GM18519 (cell line): ENCODE results near the gene PPP2R5B.

ENCODE experiments used
- ATAC-seq: cut with Tn5 transposase; IDR thresholded peaks from one replicate; pipeline ENCODE4 v1.9.1; 2021; ENCODE audit warnings: mild to moderate bottlenecking, moderate library complexity; ENCODE audit not compliant: unreplicated experiment, low FRiP score

Gene PPP2R5B

DNA sequence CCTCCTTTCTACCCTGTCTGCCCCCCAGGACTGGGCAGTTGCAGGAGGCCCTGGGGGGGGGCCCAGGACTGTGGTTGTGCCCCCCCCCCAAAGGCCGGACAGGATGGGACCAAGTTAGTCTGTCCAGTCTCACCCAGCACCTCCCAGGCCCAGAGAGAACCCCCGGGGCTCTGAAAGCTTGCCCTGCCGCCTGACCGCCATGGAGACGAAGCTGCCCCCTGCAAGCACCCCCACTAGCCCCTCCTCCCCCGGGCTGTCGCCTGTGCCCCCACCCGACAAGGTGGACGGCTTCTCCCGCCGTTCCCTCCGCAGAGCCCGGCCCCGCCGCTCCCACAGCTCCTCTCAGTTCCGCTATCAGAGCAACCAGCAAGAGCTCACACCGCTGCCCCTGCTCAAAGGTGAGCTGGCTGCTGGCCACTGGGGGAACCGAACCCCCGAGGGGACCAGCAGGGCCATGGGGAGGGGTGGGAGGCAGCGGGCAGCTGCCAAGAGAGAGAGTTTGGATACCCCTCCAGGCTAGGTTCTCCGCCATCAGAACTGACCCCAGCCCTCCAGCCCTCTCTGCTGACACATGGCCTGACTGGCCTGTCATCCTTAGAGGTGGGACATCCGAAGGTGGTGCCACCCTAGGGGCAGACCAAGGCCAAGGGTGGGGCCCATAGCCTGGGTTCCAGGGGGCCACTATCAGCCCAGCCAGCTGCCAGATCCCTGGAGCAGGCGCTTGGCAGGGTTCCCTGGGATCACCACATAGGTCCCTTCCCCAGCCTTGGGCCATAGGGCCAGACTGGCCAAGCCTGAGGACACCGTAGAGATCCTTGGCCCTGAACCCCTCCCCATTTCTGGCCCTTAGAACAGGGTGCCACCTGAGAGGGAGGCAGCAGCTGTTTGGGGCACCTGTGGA is 1.3 kb downstream of the PPP2R5B start:
- no peak for ATAC-seq

DNA sequence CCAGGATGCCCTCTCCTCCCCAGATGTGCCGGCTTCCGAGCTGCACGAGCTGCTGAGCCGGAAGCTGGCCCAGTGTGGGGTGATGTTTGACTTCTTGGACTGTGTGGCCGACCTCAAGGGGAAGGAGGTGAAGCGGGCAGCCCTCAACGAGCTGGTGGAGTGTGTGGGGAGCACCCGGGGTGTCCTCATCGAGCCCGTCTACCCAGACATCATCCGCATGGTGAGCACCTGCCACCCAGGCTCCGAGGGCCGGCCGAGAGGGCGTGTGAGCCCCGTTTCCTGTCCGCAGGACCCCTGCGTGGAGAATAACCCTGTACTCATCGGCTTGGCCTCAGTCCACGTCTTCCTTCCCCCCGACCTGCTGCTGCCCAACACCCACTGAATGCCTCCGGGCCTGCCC is 2.2 kb downstream of the PPP2R5B start:
- ATAC-seq = no peak

DNA sequence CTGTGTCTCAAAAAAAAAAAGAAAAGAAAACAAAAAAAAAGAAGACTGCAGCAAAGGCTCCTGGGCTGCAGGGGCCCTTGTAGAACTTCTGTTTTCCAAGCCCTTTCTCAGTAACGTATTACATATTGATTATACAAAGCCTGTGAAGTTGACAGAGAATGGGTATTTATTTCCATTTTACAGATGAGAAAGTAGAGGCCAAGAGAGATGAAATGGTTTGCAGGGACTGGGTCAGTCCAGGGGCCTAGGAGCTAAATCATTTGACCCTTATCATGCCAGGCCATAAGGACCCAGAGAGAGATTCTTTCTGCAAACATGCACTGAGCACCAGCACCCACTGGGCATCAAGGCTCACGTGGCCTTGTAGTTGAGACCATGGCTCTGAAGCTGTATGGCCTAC is 4.5 kb downstream of the PPP2R5B start:
- ATAC-seq = no peak

DNA sequence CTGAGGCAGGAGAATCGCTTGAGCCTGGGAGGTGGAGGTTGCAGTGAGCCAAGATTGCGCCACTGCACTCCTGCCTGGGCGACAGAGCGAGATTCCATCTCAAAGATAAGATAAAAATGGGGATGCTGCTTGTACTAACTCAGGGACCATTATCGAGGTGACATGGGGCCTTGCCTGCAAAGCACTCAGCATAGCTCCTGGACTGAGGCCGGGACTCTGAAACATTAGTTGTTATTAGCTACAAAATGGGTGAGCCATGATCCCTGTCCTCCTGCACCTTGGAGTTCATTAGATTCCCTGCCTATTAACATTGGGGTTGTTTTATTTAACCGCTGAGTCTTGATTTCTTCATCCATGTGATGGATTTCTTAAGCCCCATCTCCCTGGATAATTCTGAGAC is 5.1 kb downstream of the PPP2R5B start:
- ATAC-seq = no peak

DNA sequence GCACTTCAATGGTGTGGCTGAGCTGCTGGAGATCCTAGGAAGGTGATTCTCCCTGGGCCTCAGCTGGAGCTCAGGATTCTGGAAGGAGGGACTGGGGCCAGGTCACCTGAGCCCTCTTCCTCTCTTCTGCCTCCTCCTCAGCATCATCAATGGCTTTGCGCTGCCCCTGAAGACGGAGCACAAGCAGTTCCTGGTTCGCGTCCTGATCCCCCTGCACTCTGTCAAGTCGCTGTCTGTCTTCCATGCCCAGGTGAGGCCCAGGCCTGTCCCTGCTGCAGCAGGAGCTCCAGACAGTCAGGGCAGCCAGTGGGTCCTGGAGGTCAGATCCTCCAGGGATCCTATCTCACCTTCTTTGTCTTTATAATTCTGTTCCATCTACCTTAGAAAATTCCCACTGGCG is 5.9 kb downstream of the PPP2R5B start:
- no peak for ATAC-seq

DNA sequence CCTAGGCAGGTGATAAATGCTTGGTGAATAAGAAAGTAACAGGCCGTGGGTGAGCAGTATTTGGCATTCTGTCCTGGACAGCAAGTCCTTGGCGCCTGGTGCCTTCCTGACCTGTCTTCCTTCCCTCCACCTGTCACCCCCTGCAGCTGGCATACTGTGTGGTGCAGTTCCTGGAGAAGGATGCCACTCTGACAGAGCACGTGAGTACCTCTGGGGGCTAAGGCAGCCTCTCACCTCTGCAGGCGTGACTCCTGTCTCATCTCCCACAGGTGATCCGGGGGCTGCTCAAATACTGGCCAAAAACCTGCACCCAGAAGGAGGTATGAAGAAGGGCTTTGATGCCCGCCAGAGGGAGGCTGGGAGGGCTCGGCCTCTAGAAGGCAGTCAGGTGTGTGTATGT is 6.8 kb downstream of the PPP2R5B start:
- ATAC-seq = no peak

DNA sequence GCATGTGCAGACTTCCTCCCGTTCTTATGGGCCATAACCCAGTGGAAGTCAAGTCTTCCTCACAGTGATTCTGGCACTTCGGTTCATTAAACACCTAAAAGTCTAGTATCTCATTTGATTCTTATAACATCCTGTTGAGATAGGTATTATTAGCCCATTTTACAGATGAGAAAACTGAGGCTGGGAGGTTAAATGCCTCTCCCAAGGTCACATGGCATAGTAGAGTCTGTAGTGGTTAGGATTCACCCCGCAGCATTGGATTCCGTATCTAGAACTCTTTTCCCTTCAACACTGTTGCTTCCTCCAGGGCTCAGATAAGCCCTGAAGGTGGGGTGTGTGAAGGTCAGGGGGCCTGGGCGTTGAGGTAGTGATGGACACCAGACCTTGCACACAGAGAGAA is 7.8 kb downstream of the PPP2R5B start:
- no peak for ATAC-seq

DNA sequence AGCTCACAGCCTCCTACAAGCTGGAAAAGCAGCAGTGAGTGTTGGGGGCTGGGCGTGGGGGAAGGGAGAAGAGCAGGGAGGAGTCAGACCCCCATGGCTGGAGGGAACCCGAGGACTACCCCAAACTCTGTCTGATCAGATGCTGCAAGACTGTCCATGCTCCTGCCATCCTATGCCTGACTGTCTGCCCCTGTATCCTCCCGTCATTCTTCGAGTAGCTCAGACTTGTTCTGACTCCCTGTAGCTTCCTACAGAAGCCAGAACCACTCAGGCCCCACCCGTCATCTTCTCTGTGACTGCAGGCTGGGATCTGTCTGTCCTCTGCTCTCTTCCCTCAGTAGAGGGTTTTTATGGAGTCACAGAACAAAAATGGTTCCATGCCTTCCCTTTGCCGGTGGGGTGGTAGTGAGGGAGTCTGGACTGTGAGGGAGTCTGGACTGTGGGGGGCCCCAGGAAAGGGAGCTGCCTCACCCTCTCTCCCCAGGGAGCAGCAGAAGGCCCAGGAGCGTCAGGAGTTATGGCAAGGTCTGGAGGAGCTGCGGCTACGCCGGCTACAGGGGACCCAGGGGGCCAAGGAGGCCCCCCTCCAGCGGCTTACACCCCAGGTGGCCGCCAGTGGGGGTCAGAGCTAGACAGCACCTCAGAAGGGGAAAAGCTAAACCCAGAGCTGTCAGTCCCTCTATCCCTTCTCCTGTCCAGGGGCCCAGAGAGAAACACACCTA is 8.9 kb downstream of the PPP2R5B start:
- ATAC-seq = no peak

DNA sequence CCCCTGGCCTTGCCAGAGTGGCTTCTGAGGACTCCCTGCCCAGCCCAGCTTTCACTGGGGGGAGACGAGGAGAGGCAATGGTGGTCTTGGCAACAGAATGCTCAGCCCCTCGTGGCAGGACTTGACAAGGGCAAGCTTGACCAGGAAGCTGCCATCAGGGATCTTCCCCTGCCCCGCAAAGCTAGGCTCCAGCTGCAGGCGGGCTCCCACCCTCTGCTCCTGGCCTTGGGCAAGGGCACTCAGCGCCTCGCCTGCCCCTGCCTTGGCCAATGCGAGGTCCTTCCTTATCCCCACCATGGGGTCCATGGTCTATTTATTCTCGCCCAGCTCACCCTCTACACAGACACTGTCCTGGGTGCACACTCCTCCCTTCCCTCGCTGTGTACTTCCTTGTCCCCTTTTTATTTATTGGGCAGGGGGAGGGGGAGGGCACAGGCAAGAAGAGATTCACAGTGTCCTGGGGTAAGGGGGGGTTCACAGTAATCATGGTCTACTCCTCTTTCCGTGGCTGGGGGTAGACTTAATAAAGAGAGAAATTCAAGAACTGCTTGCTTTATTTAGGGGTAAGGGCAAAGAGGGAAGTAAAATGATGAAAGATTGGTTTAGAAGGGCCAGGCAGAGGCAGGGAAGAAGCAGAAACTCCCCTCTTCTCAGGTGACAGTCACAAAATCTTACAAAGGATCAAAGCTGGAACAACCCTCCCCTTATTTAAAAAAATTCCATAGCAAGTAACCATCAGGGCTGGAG is 9.6 kb downstream of the PPP2R5B start:
- ATAC-seq = no peak

DNA sequence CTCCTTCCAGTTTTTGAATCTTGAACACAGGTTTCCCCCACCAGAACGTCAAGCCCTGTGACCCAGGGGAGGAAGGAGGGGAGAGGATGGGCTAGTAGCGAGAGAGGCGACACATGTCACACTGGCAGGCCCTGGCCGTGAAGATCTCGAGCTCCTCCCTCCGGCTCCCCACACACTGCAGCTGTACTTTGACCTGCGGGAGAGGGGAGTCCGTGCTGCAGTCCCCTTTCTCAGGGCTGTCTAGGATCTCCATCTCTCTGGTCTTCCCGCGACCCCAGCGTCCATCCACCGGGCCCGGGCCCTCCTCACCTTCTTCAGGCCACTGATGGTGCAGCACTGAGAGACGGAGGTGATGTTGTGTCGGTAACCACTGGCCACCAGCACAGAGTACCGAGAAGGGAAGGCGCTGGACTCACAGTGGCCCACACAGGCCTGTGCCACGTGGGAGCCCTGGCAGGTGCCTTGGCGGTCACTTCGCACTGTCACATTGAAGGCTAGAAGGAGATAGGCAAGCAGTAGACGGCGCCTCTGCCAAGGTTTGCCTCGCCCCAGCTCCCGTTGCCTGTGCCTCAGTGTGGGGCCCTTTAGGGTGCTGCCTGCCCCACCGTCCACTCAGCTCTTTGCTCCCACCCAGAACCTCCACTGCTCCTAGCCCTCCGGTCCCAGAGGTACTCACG is 10.3 kb downstream of the PPP2R5B start:
- ATAC-seq = no peak

DNA sequence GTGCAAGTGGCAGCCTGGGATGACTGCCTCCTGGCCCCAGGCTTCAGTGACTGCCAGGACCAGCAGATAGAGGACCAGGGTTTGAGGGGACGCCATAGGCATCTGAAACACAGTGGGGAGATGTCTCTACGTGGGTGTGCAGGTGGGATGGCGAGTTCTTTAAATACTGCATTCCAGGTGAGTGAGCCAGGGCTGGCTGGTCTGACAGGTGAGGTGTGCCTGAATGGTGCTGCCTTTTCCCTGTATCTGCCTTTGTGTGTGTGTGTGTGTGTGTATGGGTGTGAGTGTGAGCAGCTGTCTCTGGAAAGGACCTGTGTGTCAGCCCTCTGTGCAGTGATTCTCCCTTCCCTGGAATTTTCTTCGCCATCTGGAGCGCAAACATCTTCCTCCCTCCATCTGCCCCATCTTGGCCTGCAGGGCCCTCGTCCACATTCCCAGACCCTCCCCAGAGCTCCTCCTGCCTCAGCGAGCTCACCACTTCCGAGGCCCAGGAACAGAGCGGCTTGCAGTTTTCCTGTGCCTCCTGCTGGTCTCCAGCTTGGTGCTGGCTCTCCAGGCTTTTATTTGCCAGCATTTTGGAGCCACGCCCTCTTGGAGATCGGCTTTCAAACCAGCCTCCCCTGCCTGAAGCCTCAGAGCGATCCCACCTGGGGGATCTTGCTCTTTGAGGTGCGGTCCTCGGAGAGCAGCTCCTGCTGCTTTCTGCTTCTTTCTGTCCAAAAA is 11.0 kb downstream of the PPP2R5B start, which contains the start of gene GPHA2:
TSS of gene GPHA2 (minus strand) at position 535 of the 723 bp plus-strand sequence. CDS start at position 102, 433 bp downstream.
- no peak for ATAC-seq

DNA sequence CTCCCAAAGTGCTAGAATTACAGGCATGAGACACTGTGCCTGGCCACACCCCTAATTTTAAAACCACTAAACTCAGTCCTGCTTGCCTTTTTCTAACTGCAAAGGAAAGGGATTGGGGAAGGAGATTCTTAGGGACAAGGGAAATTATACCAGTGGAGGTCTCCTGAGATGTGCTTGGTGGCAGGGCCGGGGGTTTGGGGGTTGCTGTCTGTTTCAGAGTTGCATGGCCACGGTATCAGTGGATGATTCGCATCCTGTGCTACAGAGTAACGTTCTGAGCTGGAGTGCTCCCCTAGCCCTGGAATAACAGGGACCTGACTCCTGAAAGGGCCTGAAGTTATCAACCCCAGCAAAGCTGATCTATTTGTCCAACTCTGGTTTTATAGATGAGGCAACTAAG is 12.1 kb downstream of the PPP2R5B start:
- ATAC-seq = no peak

DNA sequence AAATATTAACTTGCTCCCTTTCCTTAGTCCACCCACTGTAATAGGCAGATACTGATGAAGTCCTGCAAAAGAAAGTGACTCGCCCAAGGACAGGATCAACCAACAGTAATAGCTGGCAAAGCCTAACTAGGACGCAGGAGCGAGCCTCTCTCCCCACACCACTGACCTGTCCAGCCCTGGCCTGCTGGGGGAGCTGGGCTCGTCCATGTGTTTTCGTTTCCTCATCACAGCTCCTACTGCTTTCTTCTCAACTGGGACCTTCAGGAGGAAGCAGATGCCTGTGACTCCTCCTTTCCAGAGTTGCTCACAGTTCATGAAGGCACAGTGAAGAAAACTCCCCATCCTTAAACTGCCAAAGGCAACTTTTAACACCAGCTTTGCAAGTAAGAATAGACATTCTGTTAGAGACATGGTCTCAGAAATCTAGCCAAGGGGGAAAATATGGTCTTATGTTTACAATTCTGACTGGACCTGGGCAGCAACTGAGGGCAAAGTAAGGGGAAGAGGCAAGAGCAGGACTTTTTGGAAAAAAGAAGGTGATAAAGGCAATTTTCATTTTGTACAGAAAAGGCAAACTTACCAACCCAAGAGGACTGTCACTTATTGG is 22.8 kb downstream of the PPP2R5B start:
- ATAC-seq = no peak

DNA sequence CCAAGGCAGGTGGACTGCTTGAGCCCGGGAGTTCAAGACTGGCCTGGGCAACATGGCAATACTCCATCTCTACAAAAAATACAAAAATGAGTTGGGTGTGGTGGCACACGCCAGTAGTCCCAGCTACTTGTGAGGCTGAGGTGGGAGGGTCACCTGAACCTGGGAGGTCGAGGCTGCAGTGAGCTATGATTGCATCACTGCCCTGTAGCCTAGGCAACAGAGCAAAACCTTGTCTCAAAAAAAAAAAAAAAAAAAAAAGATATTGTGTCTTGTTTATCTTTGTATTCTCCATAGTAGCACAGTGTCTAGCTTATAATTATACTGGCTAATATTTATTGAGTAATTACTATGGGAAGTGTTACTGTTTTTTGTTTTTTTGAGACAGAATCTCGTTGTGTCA is 27.0 kb downstream of the PPP2R5B start:
- ATAC-seq = no peak

DNA sequence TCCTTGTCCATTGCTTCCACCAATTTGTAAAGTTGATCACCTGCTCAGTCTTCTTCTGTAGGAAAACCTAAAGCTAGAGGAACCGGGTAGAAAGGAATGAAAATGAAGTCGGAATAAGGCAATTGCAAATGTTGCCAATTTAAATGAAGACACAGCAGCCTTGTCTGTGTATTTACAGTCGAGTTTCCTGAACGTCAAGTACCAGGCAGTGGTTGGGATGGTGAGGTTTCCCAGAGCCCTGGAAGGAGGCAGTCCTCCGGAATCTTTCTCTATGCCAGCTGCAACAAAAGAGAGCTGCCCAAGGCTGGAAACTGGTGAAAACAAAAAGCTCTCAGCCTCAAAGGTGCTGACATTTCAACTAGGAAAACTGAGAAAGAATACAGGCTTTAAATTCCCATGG is 29.7 kb downstream of the PPP2R5B start:
- no peak for ATAC-seq

DNA sequence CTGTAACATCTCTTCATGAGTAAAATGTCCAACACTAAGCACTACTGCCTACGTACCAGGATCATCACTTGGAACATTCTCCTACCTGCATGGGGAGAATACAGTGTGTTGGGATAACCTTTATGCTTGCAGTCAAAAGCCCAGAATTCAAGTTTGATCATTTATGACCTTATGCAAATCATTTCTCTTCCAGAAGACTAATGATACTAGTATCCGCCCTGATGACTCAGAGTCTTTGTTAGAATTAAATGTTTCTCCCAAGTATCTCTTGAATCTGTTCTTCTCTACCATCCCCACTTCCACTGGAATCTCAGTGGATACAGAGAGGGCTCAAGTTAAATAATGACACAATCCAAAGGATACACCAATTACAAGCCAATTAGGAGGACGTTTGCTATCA is 35.0 kb downstream of the PPP2R5B start:
- ATAC-seq = no peak

DNA sequence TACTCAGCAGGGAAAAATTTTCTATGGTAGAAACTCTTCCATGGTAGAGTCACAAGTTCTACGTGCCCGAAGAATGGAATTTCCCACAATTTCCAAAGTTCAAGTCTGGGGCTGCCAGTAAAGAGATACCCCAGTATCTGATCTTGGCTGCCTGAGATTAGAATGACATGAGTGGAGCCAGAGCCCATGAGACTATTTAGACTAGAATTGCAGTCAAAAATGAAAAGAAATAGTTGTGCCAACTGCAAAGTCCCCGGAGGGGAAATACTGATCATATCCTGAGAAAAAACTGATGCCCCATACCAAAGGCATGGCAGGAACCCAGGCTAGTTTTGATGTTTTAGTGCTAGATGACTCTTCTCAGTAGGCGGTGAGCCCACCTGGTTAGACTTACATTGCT is 36.2 kb downstream of the PPP2R5B start:
- no peak for ATAC-seq

DNA sequence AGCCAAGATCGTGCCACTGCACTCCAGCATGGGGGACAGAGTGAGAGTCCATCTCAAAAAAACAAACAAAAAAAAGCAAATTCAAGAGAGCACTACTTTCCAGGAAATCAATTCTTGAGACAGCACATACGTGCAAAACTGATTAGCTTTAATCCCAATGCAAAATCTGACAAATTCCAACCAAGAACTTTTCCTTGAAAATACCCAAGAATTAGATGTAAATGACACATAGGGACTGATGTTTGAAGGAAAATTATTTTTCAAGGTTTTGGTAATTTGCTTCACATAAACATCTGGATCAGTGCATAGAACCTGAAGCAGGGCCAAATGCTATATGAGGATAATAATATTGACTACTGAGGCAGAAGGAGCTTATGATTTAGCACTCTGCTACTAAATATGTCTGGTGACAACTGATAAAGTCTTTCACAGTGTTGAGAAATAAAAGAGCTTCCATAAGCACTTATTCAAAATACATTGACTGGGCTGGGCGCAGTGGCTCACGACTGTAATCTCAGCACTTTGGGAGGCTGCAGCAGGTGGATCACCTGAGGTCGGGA is 38.7 kb downstream of the PPP2R5B start:
- no peak for ATAC-seq

DNA sequence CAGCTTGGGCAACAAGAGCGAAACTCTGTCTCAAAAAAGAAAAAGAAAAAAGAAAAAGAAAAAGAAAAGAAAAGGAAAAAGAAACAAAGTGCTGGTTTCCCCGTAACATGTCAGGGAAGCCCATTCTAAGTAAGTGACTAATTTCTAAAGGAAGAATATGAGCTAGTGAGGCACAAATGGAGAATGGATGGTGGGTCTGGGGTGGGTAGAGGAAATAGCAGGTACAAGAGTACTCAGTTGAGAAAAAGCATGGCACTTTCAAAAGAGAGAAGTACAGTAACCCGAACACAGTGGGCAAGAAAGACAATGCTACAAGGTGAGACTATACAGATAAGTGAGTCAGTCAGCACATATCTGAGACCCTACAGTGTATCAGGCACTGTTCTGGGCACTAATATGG is 42.9 kb downstream of the PPP2R5B start:
- ATAC-seq = no peak
